DMS53 treated with DMSO at 0.1 percent for 48 hours (cell line): ENCODE results near the gene CST6.

Experiments used
- DNase-seq: peaks from one replicate; lab custom pipeline; 2025; ENCODE audit not compliant: unreplicated experiment; lab: John Stamatoyannopoulos, UW

CST6 gene, protein sequence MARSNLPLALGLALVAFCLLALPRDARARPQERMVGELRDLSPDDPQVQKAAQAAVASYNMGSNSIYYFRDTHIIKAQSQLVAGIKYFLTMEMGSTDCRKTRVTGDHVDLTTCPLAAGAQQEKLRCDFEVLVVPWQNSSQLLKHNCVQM

DNA sequence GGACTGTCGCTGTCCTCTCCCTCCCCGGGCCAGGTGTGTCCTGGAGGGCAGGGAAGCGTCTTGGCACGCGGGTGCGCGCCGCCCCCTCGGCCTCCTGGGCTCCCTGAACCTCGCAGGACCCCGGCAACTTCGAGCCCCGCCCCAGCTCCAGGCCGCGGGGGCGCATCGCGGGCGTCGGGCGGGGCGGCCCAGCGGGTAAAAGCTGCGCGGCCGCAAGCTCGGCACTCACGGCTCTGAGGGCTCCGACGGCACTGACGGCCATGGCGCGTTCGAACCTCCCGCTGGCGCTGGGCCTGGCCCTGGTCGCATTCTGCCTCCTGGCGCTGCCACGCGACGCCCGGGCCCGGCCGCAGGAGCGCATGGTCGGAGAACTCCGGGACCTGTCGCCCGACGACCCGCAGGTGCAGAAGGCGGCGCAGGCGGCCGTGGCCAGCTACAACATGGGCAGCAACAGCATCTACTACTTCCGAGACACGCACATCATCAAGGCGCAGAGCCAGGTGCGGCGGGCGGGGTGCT is at the start of gene CST6:
TSS of gene CST6 (plus strand) at position 224 of the 519 bp plus-strand sequence. CDS start at position 261, 37 bp downstream.
- DNase-seq: peak; percentile 30

GRCh38 chr11:65962141-65962564 is 49.7 kb upstream of the CST6 start:
- DNase-seq: no peak

DNA sequence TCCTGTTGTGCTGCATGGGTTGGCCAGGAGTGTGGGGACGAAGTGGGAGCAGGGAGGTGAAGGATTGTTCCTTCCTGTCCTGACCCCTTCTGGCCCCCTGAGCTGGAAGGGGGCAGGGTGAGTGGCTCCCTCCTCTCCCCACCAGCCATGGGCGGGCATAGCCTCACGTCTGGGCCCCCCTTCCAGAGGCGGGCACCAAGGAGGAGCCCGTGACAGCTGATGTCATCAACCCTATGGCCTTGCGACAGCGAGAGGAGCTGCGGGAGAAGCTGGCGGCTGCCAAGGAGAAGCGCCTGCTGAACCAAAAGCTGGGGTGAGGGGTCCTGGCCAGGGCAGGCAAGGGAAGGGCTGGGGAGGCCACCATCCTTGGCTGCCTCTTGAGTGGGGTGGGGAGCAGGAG is 46.9 kb upstream of the CST6 start:
- no peak for DNase-seq

- no peak for DNase-seq
These were observed 45.6 kb upstream of the CST6 start for GRCh38 chr11:65965986-65966762.

DNA sequence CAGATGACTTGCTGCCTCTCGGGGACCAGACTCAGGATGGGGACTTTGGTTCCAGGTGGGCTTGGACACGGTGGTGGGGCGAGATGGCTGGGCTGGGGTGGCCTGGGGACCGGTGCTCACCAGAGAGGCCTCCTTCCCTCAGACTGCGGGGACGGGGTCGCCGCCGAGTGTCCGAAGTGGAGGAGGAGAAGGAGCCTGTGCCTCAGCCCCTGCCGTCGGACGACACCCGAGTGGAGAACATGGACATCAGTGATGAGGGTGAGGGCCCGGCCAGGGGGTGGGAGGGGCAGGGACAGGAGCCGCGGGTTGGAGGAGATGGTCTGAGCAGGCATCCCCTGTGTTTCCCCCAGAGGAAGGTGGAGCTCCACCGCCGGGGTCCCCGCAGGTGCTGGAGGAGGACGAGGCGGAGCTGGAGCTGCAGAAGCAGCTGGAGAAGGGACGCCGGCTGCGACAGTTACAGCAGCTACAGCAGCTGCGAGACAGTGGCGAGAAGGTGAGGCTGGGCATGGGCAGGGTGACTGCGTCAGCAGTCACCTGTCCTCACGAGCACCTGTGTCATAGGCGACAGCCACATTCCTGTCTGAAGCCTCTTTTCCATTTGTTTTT is 44.4 kb upstream of the CST6 start:
- no peak for DNase-seq

- no peak for DNase-seq
These were observed 43.0 kb upstream of the CST6 start for GRCh38 chr11:65968600-65969482.

DNA sequence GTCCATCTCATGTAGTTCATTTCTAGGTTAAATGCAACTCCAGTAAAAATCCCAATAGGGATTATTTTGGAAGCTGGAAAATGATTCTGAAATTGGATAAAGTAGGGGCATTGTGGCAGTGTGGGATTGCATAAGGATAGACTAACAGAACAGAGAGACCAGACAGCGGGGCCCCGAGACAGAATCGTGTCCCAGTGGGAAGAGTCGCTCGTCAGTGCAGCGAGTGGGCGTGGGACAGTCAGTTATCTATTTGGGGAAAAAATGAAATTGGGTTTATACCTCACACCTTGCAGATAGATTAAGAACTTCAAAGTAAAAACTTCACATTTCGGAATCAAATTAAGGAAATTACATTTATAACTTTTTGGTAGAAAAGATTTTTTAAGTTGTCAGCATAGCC is 39.7 kb upstream of the CST6 start:
- no peak for DNase-seq

DNA sequence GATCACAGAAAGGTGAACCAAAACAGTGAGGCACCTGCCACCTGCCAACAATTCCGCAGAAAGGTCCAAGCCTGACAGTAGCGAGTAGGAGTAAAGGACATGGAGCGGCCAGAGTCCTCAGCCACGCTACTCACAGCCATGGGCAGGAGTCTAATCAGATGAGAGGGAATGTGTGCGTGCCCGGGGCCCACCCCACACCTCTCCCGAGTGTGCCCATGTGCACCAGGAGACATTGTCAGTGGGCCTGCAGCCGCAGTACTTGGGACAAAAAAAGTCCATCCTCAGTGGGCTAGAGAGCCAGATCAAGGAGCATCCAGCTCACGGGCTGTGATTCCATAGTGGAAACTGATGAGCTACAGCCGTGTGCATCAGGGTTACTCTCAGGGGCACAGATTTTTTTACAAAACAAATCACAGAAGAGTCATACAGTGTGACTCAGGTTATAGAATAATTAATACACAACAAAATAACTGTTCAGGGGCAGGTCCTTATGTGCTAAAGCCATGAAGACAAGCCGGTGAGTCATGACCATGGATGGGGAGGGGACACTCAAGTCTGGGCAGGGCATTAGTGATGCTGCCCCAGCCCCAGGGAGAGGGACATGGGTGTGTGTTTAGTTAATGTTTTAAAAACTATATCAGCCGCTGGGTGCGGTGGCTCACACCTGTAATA is 38.2 kb upstream of the CST6 start:
- DNase-seq: no peak

- DNase-seq: no peak
These were observed 36.0 kb upstream of the CST6 start for GRCh38 chr11:65975771-65976170.

DNA sequence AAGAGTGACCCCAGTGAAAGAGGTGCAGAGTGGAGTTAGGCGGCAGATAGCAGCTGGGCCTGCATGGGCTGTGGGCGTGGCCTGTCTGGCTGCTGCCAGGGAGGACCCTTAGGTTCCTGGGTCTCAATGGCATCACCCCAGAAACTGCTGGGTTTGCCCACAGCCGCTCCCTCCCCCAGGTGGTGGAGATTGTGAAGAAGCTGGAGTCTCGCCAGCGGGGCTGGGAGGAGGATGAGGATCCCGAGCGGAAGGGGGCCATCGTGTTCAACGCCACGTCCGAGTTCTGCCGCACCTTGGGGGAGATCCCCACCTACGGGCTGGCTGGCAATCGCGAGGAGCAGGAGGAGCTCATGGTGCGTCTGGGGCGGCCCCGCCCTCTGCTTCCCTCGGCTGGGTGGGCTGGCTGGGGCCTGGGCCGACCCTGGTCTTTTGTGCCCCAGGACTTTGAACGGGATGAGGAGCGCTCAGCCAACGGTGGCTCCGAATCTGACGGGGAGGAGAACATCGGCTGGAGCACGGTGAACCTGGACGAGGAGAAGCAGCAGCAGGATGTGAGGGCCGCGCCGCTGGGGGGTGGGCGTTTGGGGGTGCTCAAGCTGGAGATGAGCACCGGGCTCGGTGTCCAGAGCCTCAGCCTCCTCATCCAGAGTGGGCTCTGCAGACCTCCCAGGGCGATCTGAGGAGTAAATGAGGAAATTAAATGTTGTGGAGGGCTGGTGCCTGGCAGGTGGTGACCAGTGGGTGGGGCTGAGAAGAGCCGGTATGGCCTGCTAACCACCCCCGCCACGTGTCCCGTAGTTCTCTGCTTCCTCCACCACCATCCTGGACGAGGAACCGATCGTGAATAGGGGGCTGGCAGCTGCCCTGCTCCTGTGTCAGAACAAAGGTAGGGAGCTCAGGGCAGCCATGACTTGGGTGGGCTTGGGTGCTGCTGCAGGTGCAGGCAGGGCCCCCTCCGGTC is 35.3 kb upstream of the CST6 start:
- DNase-seq: no peak

- DNase-seq: no peak
These were observed 34.0 kb upstream of the CST6 start for GRCh38 chr11:65977621-65978390.

- DNase-seq: no peak
These were observed 33.2 kb upstream of the CST6 start for GRCh38 chr11:65978391-65979238.

- DNase-seq: no peak
These were observed 32.5 kb upstream of the CST6 start for GRCh38 chr11:65979261-65979759.

GRCh38 chr11:65981101-65981740 is 30.6 kb upstream of the CST6 start:
- DNase-seq: no peak

- DNase-seq: no peak
These were observed 29.6 kb upstream of the CST6 start for GRCh38 chr11:65981972-65982823.
